ENCODE measurements around the gene RUNX2.
A peak's percentile ranks its signal among the peaks of the same experiment; 100 is the strongest.
"Not testable (repeated sequence)": the region's sequence is repeated elsewhere in the genome, so short reads cannot be mapped to it uniquely, and the experiment has no call there.

Gene RUNX2

GRCh38 chr6:45664707-45665106, 336.6 kb downstream of the RUNX2 start:
- intact Hi-C loops (cut with DNase I) = no loop called here
- no peak for DNase-seq

DNA sequence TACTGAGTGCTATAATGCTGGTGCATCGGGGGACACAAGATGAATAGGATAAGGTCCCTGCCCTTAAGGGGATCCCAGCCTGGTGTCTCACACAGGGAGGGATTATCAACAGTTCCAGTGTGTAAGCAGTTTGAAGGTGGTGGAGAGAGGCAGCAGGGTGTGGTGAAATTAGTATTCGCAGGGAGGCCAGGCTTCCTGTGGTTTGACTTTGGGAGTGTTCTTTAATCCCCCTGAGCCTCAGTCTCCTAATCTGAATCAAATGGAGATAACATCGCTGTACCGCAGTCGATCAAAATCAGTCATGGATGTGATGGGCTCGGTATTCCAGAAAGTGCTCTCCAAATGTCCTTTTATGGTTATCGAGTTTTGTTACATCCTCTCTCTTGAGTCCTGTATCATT, 337.7 kb downstream of the RUNX2 start:
- DNase-seq = peak in 1 of 42 donors; percentile 13
- intact Hi-C loops (cut with DNase I) = no loop called here

GRCh38 chr6:45666846-45667245, 338.7 kb downstream of the RUNX2 start:
- intact Hi-C loops (cut with DNase I) = no loop called here
- peak in 1 of 42 donors; percentile 23 for DNase-seq

- DNase-seq = peak in 2 of 42 donors; percentile 20 to 43
- intact Hi-C loops (cut with DNase I) = no loop called here
Measured at GRCh38 chr6:45667300-45667699, 339.2 kb downstream of the RUNX2 start.

DNA sequence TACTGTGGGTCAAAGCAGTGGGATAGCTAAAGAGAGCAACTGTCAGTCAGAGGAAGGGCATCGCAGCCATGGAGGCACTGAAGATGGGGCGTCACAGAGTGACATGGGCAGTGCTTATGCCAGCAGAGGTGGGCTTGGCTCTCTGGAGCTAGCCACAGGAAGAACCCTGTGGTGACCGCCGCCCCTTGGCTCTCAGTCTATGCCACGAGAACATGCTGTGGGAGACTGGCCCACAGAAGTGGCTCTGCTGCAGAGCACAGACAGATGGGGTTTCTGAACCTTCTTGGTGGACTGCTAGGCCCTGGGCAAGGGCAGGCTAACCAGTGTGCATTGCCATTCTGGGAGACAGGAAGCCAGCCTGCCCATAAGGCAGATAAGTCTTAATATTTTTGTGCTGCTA, 339.6 kb downstream of the RUNX2 start:
- intact Hi-C loops (cut with DNase I) = no loop called here
- peak in 2 of 42 donors; percentile 28 to 33 for DNase-seq

DNA sequence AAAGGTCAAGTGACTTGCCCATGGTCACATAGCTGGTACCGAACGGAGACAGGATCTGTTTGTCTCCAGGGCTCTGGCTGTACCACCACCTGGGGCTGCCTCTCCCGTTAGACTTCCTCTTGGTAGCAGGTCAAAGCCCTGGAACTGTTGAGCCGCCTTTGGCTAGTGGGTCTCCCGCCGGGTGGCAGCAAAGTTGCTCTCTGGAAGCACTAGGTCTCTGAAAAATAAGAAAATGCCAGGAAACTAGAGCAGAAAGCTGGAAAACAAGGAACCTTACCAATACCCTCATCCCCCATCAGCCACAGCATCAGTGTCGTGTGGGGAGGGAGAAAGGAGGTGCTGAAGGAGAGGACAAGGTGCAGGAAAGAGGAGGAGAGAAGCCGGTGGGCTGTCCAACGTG, 340.6 kb downstream of the RUNX2 start:
- DNase-seq = peak in 2 of 42 donors; percentile 24 to 25
- intact Hi-C loops (cut with DNase I) = no loop called here

GRCh38 chr6:45673167-45673566, 345.0 kb downstream of the RUNX2 start:
- DNase-seq; intact Hi-C loops (cut with DNase I): not testable (repeated sequence)

- intact Hi-C loops (cut with DNase I); DNase-seq: not testable (repeated sequence)
Measured at GRCh38 chr6:45675166-45675565, 347.0 kb downstream of the RUNX2 start.

GRCh38 chr6:45675634-45676033, 347.5 kb downstream of the RUNX2 start:
- intact Hi-C loops (cut with DNase I) = no loop called here
- peak in 1 of 42 donors; percentile 31 for DNase-seq

GRCh38 chr6:45676380-45676779, 348.2 kb downstream of the RUNX2 start:
- intact Hi-C loops (cut with DNase I) = no loop called here
- DNase-seq = peak in 1 of 42 donors; percentile 21

GRCh38 chr6:45677381-45678284, 349.5 kb downstream of the RUNX2 start:
- intact Hi-C loops (cut with DNase I) = no loop called here

GRCh38 chr6:45678285-45678607, 350.1 kb downstream of the RUNX2 start:
- DNase-seq = peak in 1 of 42 donors; percentile 38
- intact Hi-C loops (cut with DNase I) = no loop called here

More at GRCh38 chr6:45677381-45678284, 349.5 kb downstream of the RUNX2 start:
- peak in 32 of 42 donors; percentile 17 to 68 (median 44) for DNase-seq

DNA sequence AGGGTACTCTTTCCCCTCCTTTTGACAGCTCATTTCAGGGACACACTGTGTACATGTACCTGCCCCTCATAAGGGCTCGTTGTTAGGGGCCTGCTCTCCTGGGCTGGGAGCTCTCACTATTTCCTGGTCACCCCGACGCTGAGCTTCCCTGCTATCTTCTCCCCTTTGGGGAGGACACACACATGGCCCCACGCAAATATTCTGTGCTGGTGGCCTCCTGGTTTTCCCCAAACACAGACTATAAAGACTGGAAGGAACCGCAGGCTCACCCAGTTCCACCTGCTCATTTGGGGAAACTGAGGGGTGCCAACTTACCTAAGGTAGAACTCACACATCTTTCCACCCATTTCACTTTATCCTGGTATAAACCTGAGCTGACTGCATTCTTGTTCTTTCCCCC, 351.0 kb downstream of the RUNX2 start:
- intact Hi-C loops (cut with DNase I) = no loop called here
- peak in 1 of 42 donors; percentile 17 for DNase-seq

DNA sequence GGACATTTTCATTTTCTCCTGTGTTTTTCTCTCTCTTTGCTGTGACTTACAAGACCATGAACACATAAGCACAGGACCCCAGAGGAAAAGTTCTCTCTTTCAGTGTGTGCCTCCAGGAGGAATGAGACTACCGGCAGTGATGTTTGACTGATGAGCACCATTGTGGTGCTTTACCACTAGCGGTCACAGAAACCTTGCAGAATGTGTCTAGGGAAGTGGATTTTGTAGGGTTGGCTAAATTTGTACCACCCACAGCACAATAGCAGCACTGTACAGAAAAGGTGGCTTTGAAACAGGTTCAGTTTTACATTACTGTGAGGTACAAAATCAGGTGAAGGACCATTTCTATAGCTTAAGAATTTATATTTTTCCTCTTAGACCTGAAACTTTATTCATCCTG, 351.5 kb downstream of the RUNX2 start:
- intact Hi-C loops (cut with DNase I) = no loop called here
- DNase-seq = no peak

- DNase-seq = peak in 1 of 42 donors; percentile 40
- intact Hi-C loops (cut with DNase I) = no loop called here
Measured at GRCh38 chr6:45681860-45682511, 353.9 kb downstream of the RUNX2 start.

GRCh38 chr6:45684476-45684875, 356.3 kb downstream of the RUNX2 start:
- intact Hi-C loops (cut with DNase I) = no loop called here
- no peak for DNase-seq

DNA sequence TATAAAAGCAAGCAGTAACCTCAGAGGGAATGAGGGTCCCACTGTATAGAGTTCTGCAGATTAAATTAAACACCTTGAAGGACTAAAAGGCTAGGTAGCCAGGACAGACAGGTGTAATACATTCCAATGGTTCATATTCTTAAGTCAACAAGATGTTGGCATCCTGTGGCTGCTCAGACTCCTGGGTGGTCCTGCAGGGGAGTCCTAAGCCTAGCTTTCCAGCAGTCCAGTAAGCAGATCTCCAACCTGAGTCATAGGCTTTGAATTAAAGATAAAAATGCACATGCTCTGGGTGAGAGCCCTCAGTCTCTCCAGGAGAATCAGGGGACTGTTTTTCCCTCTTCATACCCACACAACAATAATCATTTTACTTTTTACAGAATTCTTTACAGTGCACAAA, 356.9 kb downstream of the RUNX2 start:
- no peak for DNase-seq
- intact Hi-C loops (cut with DNase I) = no loop called here

GRCh38 chr6:45686841-45687569, 358.9 kb downstream of the RUNX2 start:
- no peak for DNase-seq
- intact Hi-C loops (cut with DNase I) = no loop called here

GRCh38 chr6:45687570-45687969, 359.4 kb downstream of the RUNX2 start:
- intact Hi-C loops (cut with DNase I) = no loop called here
- DNase-seq = no peak

GRCh38 chr6:45688180-45688579, 360.1 kb downstream of the RUNX2 start:
- DNase-seq = no peak
- intact Hi-C loops (cut with DNase I) = no loop called here
